Measurements from ENCODE around the gene GAGE10.

GAGE10 gene

GRCh38 chrX:49303346-49303745 is at the start of gene GAGE10:
Gene GAGE10 (plus strand): TSS chrX:49303646. CDS start chrX:49304860, 1,214 bp downstream.
- DNase-seq (ENCODE audit: low read depth) = no peak
- TF ChIP-seq CTCF (IDR thresholded peaks at IDR 0.05; ENCODE audit: insufficient read depth, low read depth, low read length, missing control alignments) = no peak
- no peak within 1 kb of the TSS for H3K4me3 ChIP-seq (ENCODE audit: low read length)

- no peak for TF ChIP-seq CTCF (IDR thresholded peaks at IDR 0.05; ENCODE audit: insufficient read depth, low read depth, low read length, missing control alignments)
- H3K4me3 ChIP-seq (ENCODE audit: low read length) = no peak overlapping the region
- no peak for DNase-seq (ENCODE audit: low read depth)
These were observed 48.8 kb upstream of the GAGE10 start for GRCh38 chrX:49254639-49255038.

- no peak for DNase-seq (ENCODE audit: low read depth)
- no peak for TF ChIP-seq CTCF (IDR thresholded peaks at IDR 0.05; ENCODE audit: insufficient read depth, low read depth, low read length, missing control alignments)
- H3K4me3 ChIP-seq (ENCODE audit: low read length) = no peak overlapping the region
These were observed 47.0 kb upstream of the GAGE10 start for GRCh38 chrX:49256268-49256995.

- no peak for TF ChIP-seq CTCF (IDR thresholded peaks at IDR 0.05; ENCODE audit: insufficient read depth, low read depth, low read length, missing control alignments)
- no peak for DNase-seq (ENCODE audit: low read depth)
These were observed 46.2 kb upstream of the GAGE10 start for GRCh38 chrX:49257074-49257790.

GRCh38 chrX:49257846-49258748 is 45.3 kb upstream of the GAGE10 start:
- H3K4me3 ChIP-seq (ENCODE audit: low read length) = no peak overlapping the region
- TF ChIP-seq CTCF (IDR thresholded peaks at IDR 0.05; ENCODE audit: insufficient read depth, low read depth, low read length, missing control alignments) = no peak
- DNase-seq (ENCODE audit: low read depth) = no peak

More at GRCh38 chrX:49257074-49257790, 46.2 kb upstream of the GAGE10 start:
- H3K4me3 ChIP-seq (ENCODE audit: low read length) = no peak overlapping the region

- DNase-seq (ENCODE audit: low read depth) = no peak
- H3K4me3 ChIP-seq (ENCODE audit: low read length) = no peak overlapping the region
- no peak for TF ChIP-seq CTCF (IDR thresholded peaks at IDR 0.05; ENCODE audit: insufficient read depth, low read depth, low read length, missing control alignments)
These were observed 44.7 kb upstream of the GAGE10 start for GRCh38 chrX:49258749-49259124.
